Pericardium fibroblast (primary cell): ENCODE measurements around the gene ATL1. TPM values are rescaled to one million over a fixed set of nuclear protein-coding genes. Genes with fewer than 3 reads are reported as not detected.

Experiments used
- total RNA-seq: library from RNA; depleted of rRNA; stranded (reverse); fragments of >200 nt; gene quantifications from 2 replicates; pipeline ENCODE4 v1.2.3, GENCODE V29; 2015

Gene ATL1
- 5.7 and 11.8 TPM in 2 replicates for total RNA-seq

DNA sequence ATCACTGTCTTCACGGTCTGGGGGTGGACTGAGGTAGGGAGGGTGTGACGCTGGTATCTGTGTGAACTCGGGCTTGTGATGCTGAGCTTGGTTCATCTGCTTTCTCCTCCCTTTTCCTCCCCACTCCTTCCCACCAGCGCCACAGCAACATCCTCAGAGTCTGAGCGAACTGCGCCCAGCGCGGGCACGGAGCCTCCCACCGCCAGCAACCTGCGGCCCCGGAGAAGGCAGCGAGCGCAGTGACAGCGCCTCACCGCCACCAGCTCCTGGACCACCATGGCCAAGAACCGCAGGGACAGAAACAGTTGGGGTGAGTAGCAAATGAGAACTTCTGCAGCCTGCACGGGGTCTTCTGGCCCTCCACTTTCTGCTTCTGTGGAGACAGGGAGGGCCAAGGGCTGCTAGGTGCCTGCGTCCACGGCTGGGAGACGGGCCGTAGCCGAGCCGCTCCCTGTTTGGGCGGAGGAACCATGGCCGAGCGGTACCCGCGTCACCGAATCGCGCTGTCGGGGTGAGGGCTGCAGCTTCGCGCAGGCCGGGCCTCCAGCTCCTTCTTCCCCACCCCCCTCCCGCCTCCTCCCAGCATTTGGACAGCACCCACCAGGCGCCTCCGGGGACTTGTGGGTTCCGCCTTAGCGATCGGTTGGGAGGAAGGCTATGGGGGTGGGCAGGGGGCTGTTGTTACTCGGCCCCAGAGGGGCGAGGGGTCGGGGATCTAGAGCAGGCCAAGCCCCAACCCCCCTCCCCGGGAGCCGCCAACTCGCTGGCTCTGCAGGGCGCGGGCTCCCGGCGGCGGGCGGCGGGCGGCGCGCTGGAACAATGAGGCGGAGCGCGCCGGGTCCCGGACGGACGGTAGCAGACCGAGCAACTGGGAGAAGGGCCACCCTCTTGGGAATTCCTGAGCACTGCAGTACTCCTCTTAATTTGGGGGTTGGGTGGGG, at the start of gene ATL1:
Gene ATL1 (plus strand): TSS at position 156 of the 941 bp plus-strand sequence. CDS start 121 bp downstream, at position 277.

GRCh38 chr14:50532502-50533240, 27.3 kb upstream of the ATL1 start, which contains the start of gene MAP4K5:
TSS of gene MAP4K5 (minus strand) at chr14:50532569. CDS start at chr14:50532049, 520 bp downstream.

GRCh38 chr14:50667996-50668825, 108.3 kb downstream of the ATL1 start, which contains the start of gene SAV1:
TSS of gene SAV1 (minus strand) at chr14:50668306. CDS start at chr14:50667967, 339 bp downstream.

Other genes with a start within 250 kb of the ATL1 start
- 0.70 and 2.6 TPM in 2 replicates for gene L2HGDH, start 247.9 kb upstream of the ATL1 start, total RNA-seq
- gene DMAC2L, start 247.8 kb upstream of the ATL1 start, total RNA-seq = 11.7 and 18.5 TPM in 2 replicates
- 5.1 and 15.8 TPM in 2 replicates for gene CDKL1, start 163.3 kb upstream of the ATL1 start, total RNA-seq
- 45.0 and 69.4 TPM in 2 replicates for gene MAP4K5, start 27.6 kb upstream of the ATL1 start, total RNA-seq
- gene SAV1, start 108.2 kb downstream of the ATL1 start, total RNA-seq = 11.9 and 18.9 TPM in 2 replicates